ENCODE measurements around the gene PIGN. TPM values are rescaled to one million over a fixed set of nuclear protein-coding genes. Genes with fewer than 3 reads are reported as not detected.

The PIGN gene
- total and polyA plus RNA-seq, 2 of the 8 experiments (the other 6 are each of a cell fraction or from before 2014, with no cell fraction given): 20.9 to 26.3 TPM

- CTCF ChIA-PET (ENCODE audit: partially characterized antibody): interaction anchor here (0.5 to 1.4 kb wide), 2 partner anchors 53 to 204 kb away, joined by 3 read pairs; no protein-coding TSS in a partner anchor
- TF ChIP-seq TAF7 (optimal IDR thresholded peaks at IDR 0.05; ENCODE audit: borderline replicate concordance, low read depth, low read length) (no peak), PHF8 (conservative IDR thresholded peaks at IDR 0.05; ENCODE audit: low read depth, low read length) (no peak), ATF2 (IDR thresholded peaks at IDR 0.05; ENCODE audit: low read length) (no peak), SP4 (IDR thresholded peaks at IDR 0.05; ENCODE audit: low read length) (no peak), RXRA (IDR thresholded peaks at IDR 0.05; ENCODE audit: insufficient read depth, low read depth, low read length) (no peak)
- TF ChIP-seq, protein P1, sequence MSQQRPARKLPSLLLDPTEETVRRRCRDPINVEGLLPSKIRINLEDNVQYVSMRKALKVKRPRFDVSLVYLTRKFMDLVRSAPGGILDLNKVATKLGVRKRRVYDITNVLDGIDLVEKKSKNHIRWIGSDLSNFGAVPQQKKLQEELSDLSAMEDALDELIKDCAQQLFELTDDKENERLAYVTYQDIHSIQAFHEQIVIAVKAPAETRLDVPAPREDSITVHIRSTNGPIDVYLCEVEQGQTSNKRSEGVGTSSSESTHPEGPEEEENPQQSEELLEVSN (IDR thresholded peaks at IDR 0.05): no peak
These were observed 80.6 kb downstream of the PIGN start for GRCh38 chr18:62106271-62106670.

More at GRCh38 chr18:62106271-62106670, 80.6 kb downstream of the PIGN start:
- no peak overlapping the region for H3K14ac ChIP-seq (ENCODE audit: insufficient read length)
- no peak overlapping the region for H3K27ac ChIP-seq (ENCODE audit: low read depth, low read length)
- no peak overlapping the region for H2BK12ac ChIP-seq (ENCODE audit: low read depth, low read length)
- no peak overlapping the region for H2BK5ac ChIP-seq (ENCODE audit: low read depth, low read length)
- no peaks in the 10 kb centered on the region for H3K79me2 ChIP-seq (ENCODE audit: control insufficient read depth in 1 of 2, insufficient read depth in 2 of 2, low read length in 2 of 2)
- H3K4ac ChIP-seq (replicated peaks; ENCODE audit: insufficient read length, low read depth, low read length): no peak overlapping the region
- no peaks in the 10 kb centered on the region for H3K23me2 ChIP-seq (ENCODE audit: low read depth, low read length)
- no peak overlapping the region for H2BK20ac ChIP-seq (ENCODE audit: low read length)
- H3K36me3 ChIP-seq (ENCODE audit: control insufficient read depth in 2 of 4, insufficient read depth in 4 of 4, low read length in 3 of 4): no peaks in the 10 kb centered on the region; a peak in 1 of 8 replicates
- no peaks in the 10 kb centered on the region for H3K79me1 ChIP-seq (ENCODE audit: low read depth, low read length)
- H4K5ac ChIP-seq (ENCODE audit: insufficient read length, low read depth, low read length): no peak overlapping the region
- POLR2A ChIA-PET (ENCODE audit: partially characterized antibody): no interaction called here
- FAIRE-seq: no peak
- DNase-seq (ENCODE audit: low read depth in 1 of 2, low spot score in 2 of 2): no peak
- 86% methylated on average over 2 of the region's 2 CpGs; no CpG with 5 or more reads in 1 of the 2 experiments for WGBS, 2 experiments (ENCODE audit: extremely low coverage in 1 of 2, insufficient coverage in 1 of 2, insufficient read length in 1 of 2, insufficient replicate concordance in 2 of 2, low coverage in 1 of 2, low lambda C conversion rate in 2 of 2, missing lambda C conversion rate in 1 of 2)
- no peaks in the 10 kb centered on the region for H3K9me3 ChIP-seq (ENCODE audit: insufficient read depth in 2 of 2, low read depth in 1 of 2, low read length in 1 of 2)
- H3K18ac ChIP-seq (ENCODE audit: extremely low read depth, low read length): no peak overlapping the region
- no peaks in the 10 kb centered on the region for H3K27me3 ChIP-seq (replicated peaks in 1 of 4; ENCODE audit: control insufficient read depth in 3 of 4, extremely low read depth in 1 of 4, insufficient read depth in 3 of 4, low read length in 3 of 4)
- peaks cover 0 to 3% (median 0%) of the 10 kb centered on the region in 4 experiments; a peak in 1 of 7 replicates for H3K4me1 ChIP-seq (replicated peaks in 1 of 4; ENCODE audit: control insufficient read depth in 3 of 4, insufficient read depth in 4 of 4, low read length in 3 of 4)
- peaks cover 0 to 1% of the 10 kb centered on the region in 2 experiments for H4K20me1 ChIP-seq (replicated peaks in 1 of 2; ENCODE audit: control insufficient read depth in 1 of 2, insufficient read depth in 2 of 2, low read length in 2 of 2)
- H2AFZ ChIP-seq (ENCODE audit: low read length): no peak overlapping the region
- H3K56ac ChIP-seq (replicated peaks; ENCODE audit: insufficient read length, low read depth, low read length): no peak overlapping the region
- no peak overlapping the region for H2BK120ac ChIP-seq (replicated peaks; ENCODE audit: low read depth, low read length)
- no peak overlapping the region for H4K8ac ChIP-seq (ENCODE audit: extremely low read depth, insufficient read depth, low read length)
- no peak overlapping the region for H4K91ac ChIP-seq (replicated peaks; ENCODE audit: insufficient read length, low read length)
- no peak overlapping the region for H3K23ac ChIP-seq (ENCODE audit: insufficient read length)
- no peak overlapping the region for H2BK15ac ChIP-seq (ENCODE audit: low read length)
- no peak overlapping the region for H3K4me2 ChIP-seq (ENCODE audit: insufficient read depth in 1 of 2, low read depth in 2 of 2, low read length in 2 of 2)
- H3K4me3 ChIP-seq (ENCODE audit: extremely low read depth in 1 of 4, insufficient read depth in 2 of 4, low read depth in 3 of 4, low read length in 4 of 4): no peak overlapping the region
- H3K9ac ChIP-seq (replicated peaks in 1 of 4; ENCODE audit: extremely low read depth in 1 of 4, low read depth in 3 of 4, low read length in 3 of 4): no peak overlapping the region
- no peak overlapping the region for H2AK5ac ChIP-seq (ENCODE audit: low read depth, low read length)

Data from H1 (cell line).